HCT116 (cell line): Measurements from ENCODE around the gene COX5B. TPM values are rescaled to one million over a fixed set of nuclear protein-coding genes. Genes with fewer than 3 reads are reported as not detected.

Experiments used
- ATAC-seq: fragments of 200-7000 bp; cut with Tn5 transposase; 2 replicates; pipeline ENCODE4 v1.9.1; 2020; ENCODE audit warnings: mild to moderate bottlenecking, moderate library complexity
- BruUV-seq: library from RNA; stranded (reverse); fragments of 400-500 nt; replicated peaks from 2 replicates; lab custom pipeline; 2021; lab: Mats Ljungman, UMichigan
- CTCF ChIA-PET: fragments of 300-600 bp; sonication (Branson Sonifier 250); formaldehyde crosslinking; loops from one replicate; lab custom pipeline; 2021; ENCODE audit warnings: antibody characterized with exemption; lab: Charles Lee
- POLR2A ChIA-PET: fragments of 300-600, 350-600 bp; sonication (Branson Sonifier 250); formaldehyde crosslinking; loops from one replicate; lab custom pipeline; 2021; ENCODE audit warnings: antibody characterized with exemption; lab: Charles Lee
- RAD21 ChIA-PET, 2 experiments: fragments of 300-600 bp; sonication (Branson Sonifier 250); formaldehyde crosslinking; loops; one replicate each; lab custom pipeline; 2023; ENCODE audit warnings: low total read pairs in 2 of 2; ENCODE audit not compliant: uncharacterized antibody in 2 of 2, unreplicated experiment in 2 of 2, low non-redundant PET in 1 of 2; lab: Charles Lee
- DNase-seq: peaks from one replicate; pipeline ENCODE4 v3.0.0-alpha.2; 2010; ENCODE audit warnings: low read depth, low spot score
- H2AFZ ChIP-seq: fragments of 200-600 bp; shearing (Covaris generic), sonication (generic); 2 replicates; pipeline ENCODE4 v1.6.1; 2017; ENCODE audit warnings: low read depth, mixed run types, mixed read lengths, antibody characterized with exemption, low read length; ENCODE audit not compliant: poor library complexity, severe bottlenecking
- H3K27ac ChIP-seq: 2 replicates; pipeline ENCODE4 v1.5.1; 2012; ENCODE audit warnings: low read depth, low read length
- H3K27me3 ChIP-seq: fragments of 200-600 bp; sonication (generic); 2 replicates; pipeline ENCODE4 v1.6.1; 2016; ENCODE audit warnings: mixed run types, low read length, mixed read lengths; ENCODE audit not compliant: insufficient read depth
- H3K36me3 ChIP-seq, 2 experiments: fragments of 200-500 bp in 1 of 2; fragments of 200-600 bp in 1 of 2; sonication (Bioruptor generic) in 1 of 2; sonication (generic) in 1 of 2; 2 replicates each; pipeline versions ENCODE4 v1.5.1 to v1.6.1; 2014 to 2016; ENCODE audit warnings: low read length in 2 of 2, inconsistent platforms in 1 of 2, mixed read lengths in 1 of 2, mixed run types in 1 of 2; ENCODE audit not compliant: insufficient read depth in 2 of 2, control insufficient read depth in 1 of 2
- H3K4me1 ChIP-seq, 2 experiments: fragments of 200-600 bp in 1 of 2; sonication (generic) in 1 of 2; 2 replicates each; pipeline versions ENCODE4 v1.5.1 to v1.6.1; 2012 to 2017; ENCODE audit warnings: low read length in 2 of 2, inconsistent platforms in 1 of 2, mild to moderate bottlenecking in 1 of 2, mixed read lengths in 1 of 2, mixed run types in 1 of 2, moderate library complexity in 1 of 2; ENCODE audit not compliant: insufficient read depth in 2 of 2, control insufficient read depth in 1 of 2
- H3K4me2 ChIP-seq: fragments of 200-600 bp; sonication (generic); 2 replicates; pipeline ENCODE4 v1.6.1; 2017; ENCODE audit warnings: mixed run types, low read length, mixed read lengths
- H3K4me3 ChIP-seq, 2 experiments: fragments of 200-600 bp in 1 of 2; sonication (generic) in 1 of 2; replicated peaks in 1 of 2; 2 replicates each; pipeline ENCODE4 v1.5.1; 2011 to 2016; ENCODE audit warnings: low read length in 2 of 2, control low read depth in 1 of 2, low read depth in 1 of 2, mild to moderate bottlenecking in 1 of 2, mixed read lengths in 1 of 2, mixed run types in 1 of 2
- H3K79me2 ChIP-seq: fragments of 200-600 bp; sonication (generic); 2 replicates; pipeline ENCODE4 v1.6.1; 2017; ENCODE audit warnings: mild to moderate bottlenecking, mixed run types, low read length, moderate library complexity, mixed read lengths; ENCODE audit not compliant: insufficient read depth
- H3K9ac ChIP-seq: fragments of 200-600 bp; sonication (generic); 2 replicates; pipeline ENCODE4 v1.6.1; 2016; ENCODE audit warnings: low read length, mixed read lengths
- H3K9me2 ChIP-seq: fragments of 200-600 bp; sonication (generic), shearing (Covaris generic); 2 replicates; pipeline ENCODE4 v1.6.1; 2017; ENCODE audit warnings: mixed run types, mild to moderate bottlenecking, moderate library complexity; ENCODE audit not compliant: insufficient read depth
- H3K9me3 ChIP-seq, 2 experiments: fragments of 200-500 bp in 1 of 2; fragments of 200-600 bp in 1 of 2; sonication (Bioruptor generic) in 1 of 2; sonication (generic) in 1 of 2; 2 replicates each; pipeline ENCODE4 v1.6.1; 2014 to 2017; ENCODE audit warnings: low read length in 2 of 2, mixed read lengths in 2 of 2, inconsistent platforms in 1 of 2, low read depth in 1 of 2, mild to moderate bottlenecking in 1 of 2, mixed run types in 1 of 2, moderate library complexity in 1 of 2; ENCODE audit not compliant: control insufficient read depth in 1 of 2, insufficient read depth in 1 of 2
- H4K20me1 ChIP-seq: fragments of 200-600 bp; sonication (generic), shearing (Covaris generic); 2 replicates; pipeline ENCODE4 v1.6.1; 2017; ENCODE audit warnings: mixed run types, mild to moderate bottlenecking, moderate library complexity; ENCODE audit not compliant: insufficient read depth
- ELF1 ChIP-seq: IDR thresholded peaks from 2 replicates; pipeline ENCODE4 v1.6.1; 2012; ENCODE audit warnings: low read depth, borderline replicate concordance
- POLR2A ChIP-seq: IDR thresholded peaks from 2 replicates; pipeline ENCODE4 v1.7.0; 2011; ENCODE audit warnings: borderline replicate concordance; ENCODE audit not compliant: insufficient read depth, insufficient read length; ENCODE audit errors: extremely low read depth
- REST ChIP-seq: IDR thresholded peaks from 2 replicates; pipeline ENCODE4 v1.6.1; 2012; ENCODE audit warnings: low read depth
- SP1 ChIP-seq: IDR thresholded peaks from 2 replicates; pipeline ENCODE4 v1.6.1; 2012; ENCODE audit warnings: low read depth
- SRF ChIP-seq: IDR thresholded peaks from 2 replicates; pipeline ENCODE4 v1.6.1; 2012; ENCODE audit warnings: low read depth
- TCF7L2 ChIP-seq: IDR thresholded peaks from 2 replicates; pipeline ENCODE4 v1.7.0; 2011; ENCODE audit warnings: borderline replicate concordance, inconsistent platforms; ENCODE audit not compliant: insufficient read depth, insufficient read length; ENCODE audit errors: extremely low read depth
- ZBTB33 ChIP-seq: IDR thresholded peaks from 2 replicates; pipeline ENCODE4 v1.6.1; 2011; ENCODE audit warnings: mild to moderate bottlenecking, low read length, moderate library complexity; ENCODE audit not compliant: insufficient replicate concordance; ENCODE audit errors: extremely low read depth
- ZNF274 ChIP-seq: fragments of 200-500 bp; sonication (Bioruptor generic); IDR thresholded peaks from 2 replicates; pipeline ENCODE4 v1.6.1; 2014; ENCODE audit warnings: mild to moderate bottlenecking, low read depth, low read length, inconsistent platforms
- intact Hi-C: fragments of 100-400 bp; cut with micrococcal nuclease; formaldehyde crosslinking; loops from 2 replicates; pipeline ENCODE4 v1.10.0; 2022
- total RNA-seq: library from RNA; stranded (reverse); gene quantifications from one replicate; pipeline ENCODE4 v1.2.1, GENCODE V29; 2021; ENCODE audit not compliant: unreplicated experiment

Gene COX5B
- total RNA-seq, 1 experiment from 2014 or later = 283 TPM

GRCh38 chr2:97669448-97669847 lies 23.6 kb downstream of the COX5B start, which contains the start of gene C2orf92:
Gene C2orf92, plus strand, starts transcription at chr2:97669713. Its CDS starts 76 bp downstream, at chr2:97669789.
- DNase-seq (no peak), ATAC-seq (no peak)
- Histone ChIP-seq H3K36me3 (no peaks in the 10 kb centered on the region), H4K20me1 (no peaks in the 10 kb centered on the region), H3K4me2 (no peak within 1 kb of the TSS), H3K4me1 (peaks cover 6 to 7% of the 10 kb centered on the region in 2 experiments; a peak in 2 of 4 replicates), H3K27ac (no peak within 1 kb of the TSS), H3K79me2 (no peaks in the 10 kb centered on the region), H3K4me3 (no peak within 1 kb of the TSS), H3K9me2 (no peaks in the 10 kb centered on the region), H3K9ac (no peak within 1 kb of the TSS), H2AFZ (no peak within 1 kb of the TSS), H3K27me3 (no peaks in the 10 kb centered on the region), H3K9me3 (no peaks in the 10 kb centered on the region)
- POLR2A ChIA-PET = no interaction called here
- intact Hi-C loops = no loop called here
- RAD21 ChIA-PET = no interaction called here
- no TSS peak for BruUV-seq
- TF ChIP-seq SP1 (no peak), ZNF274 (no peak), ZBTB33 (no peak)
- CTCF ChIA-PET = no interaction called here

GRCh38 chr2:97670471-97670870 lies 24.6 kb downstream of the COX5B start:
- H3K36me3 ChIP-seq = no peaks in the 10 kb centered on the region

More at GRCh38 chr2:97670471-97670870, 24.6 kb downstream of the COX5B start:
- H3K4me3 ChIP-seq = no peak overlapping the region
- H3K9me2 ChIP-seq = no peaks in the 10 kb centered on the region
- H3K9ac ChIP-seq = no peak overlapping the region
- H4K20me1 ChIP-seq = no peaks in the 10 kb centered on the region
- CTCF ChIA-PET = interaction anchor here (0.7 kb wide), 1 partner anchor 80 kb away, joined by 3 read pairs; no protein-coding TSS in a partner anchor
- no peak for DNase-seq
- no peaks in the 10 kb centered on the region for H3K79me2 ChIP-seq
- RAD21 ChIA-PET = no interaction called here
- POLR2A ChIA-PET = no interaction called here
- no peak for ATAC-seq
- H3K4me1 ChIP-seq = no peaks in the 10 kb centered on the region
- BruUV-seq = no TSS peak
- H3K27me3 ChIP-seq = no peaks in the 10 kb centered on the region
- intact Hi-C loops = no loop called here
- H3K4me2 ChIP-seq = no peak overlapping the region
- no peak overlapping the region for H3K27ac ChIP-seq
- no peak overlapping the region for H2AFZ ChIP-seq
- TF ChIP-seq REST = no peak
- TF ChIP-seq TCF7L2 = no peak
- no peak for TF ChIP-seq ELF1
- no peak for TF ChIP-seq SRF
- TF ChIP-seq POLR2A = no peak
- H3K9me3 ChIP-seq = no peaks in the 10 kb centered on the region
